ENCODE measurements around the gene CACNA1C. TPM values are rescaled to one million over a fixed set of nuclear protein-coding genes. Genes with fewer than 3 reads are reported as not detected.

Gene CACNA1C
- total and polyA plus RNA-seq, 2 donors (not counting 1 experiment from before 2014, with no cell fraction given), result 0.01 to 0.02 TPM

- Histone ChIP-seq H3K36me3 (replicated peaks in 1 of 2; ENCODE audit: control extremely low read depth in 1 of 2, control insufficient read depth in 1 of 2, extremely low read depth in 1 of 2, insufficient read depth in 2 of 2, low read length in 1 of 2) (no peaks in the 10 kb centered on the region), H3K27me3 (replicated peaks in 1 of 4; ENCODE audit: control extremely low read depth in 1 of 4, control insufficient read depth in 3 of 4, insufficient read depth in 4 of 4, low read length in 3 of 4) (peaks cover 0 to 3% (median 1%) of the 10 kb centered on the region in 4 experiments), H3K9ac (ENCODE audit: low read length) (no peak overlapping the region), H4K20me1 (ENCODE audit: control insufficient read depth, insufficient read depth, low read length, poor library complexity, severe bottlenecking) (no peaks in the 10 kb centered on the region), H3K4me2 (replicated peaks; ENCODE audit: low read depth, low read length, poor library complexity, severe bottlenecking) (no peak overlapping the region), H3K79me2 (ENCODE audit: control insufficient read depth, insufficient read depth, low read length) (no peaks in the 10 kb centered on the region), H2AFZ (ENCODE audit: insufficient read depth, low read depth, low read length, poor library complexity, severe bottlenecking) (no peak overlapping the region), H3K4me3 (ENCODE audit: control extremely low read depth in 1 of 5, extremely low read depth in 1 of 5, insufficient read depth in 1 of 5, low read depth in 2 of 5, low read length in 4 of 5) (no peak overlapping the region), H3K4me1 (ENCODE audit: control insufficient read depth in 2 of 2, insufficient read depth in 2 of 2, low read length in 2 of 2) (no peaks in the 10 kb centered on the region), H3K9me3 (ENCODE audit: control extremely low read depth in 1 of 3, control insufficient read depth in 2 of 3, insufficient read depth in 1 of 3, low read length in 2 of 3) (no peaks in the 10 kb centered on the region), H3K27ac (ENCODE audit: low read length in 2 of 2) (no peak overlapping the region)
- Mint-ChIP-seq H3K27me3 (peaks cover 48% of the 10 kb centered on the region), H3K4me3 (no peak overlapping the region), H3K27ac (no peak overlapping the region), H3K9me3 (ENCODE audit: insufficient read depth) (no peaks in the 10 kb centered on the region), H3K4me1 (no peaks in the 10 kb centered on the region)
- ChIA-PET POLR2A (no interaction called here), CTCF (no interaction called here)
- intact Hi-C loops (cut with micrococcal nuclease), result no loop called here
- DNase-seq (no peak), ATAC-seq (ENCODE audit: low read depth) (no peak)
- 92% methylated on average over 15 of the region's 15 CpGs for WGBS (ENCODE audit: insufficient coverage)
- TF ChIP-seq CTCF (IDR thresholded peaks at IDR 0.05) (no peak), EZH2 (IDR thresholded peaks at IDR 0.05; ENCODE audit: borderline replicate concordance, insufficient read depth, low read depth, low read length, poor library complexity, severe bottlenecking) (no peak)
Measured at GRCh38 chr12:2638273-2639019, 585.7 kb downstream of the CACNA1C start.

- peaks cover 0 to 3% (median 1%) of the 10 kb centered on the region in 4 experiments for H3K27me3 ChIP-seq (replicated peaks in 1 of 4; ENCODE audit: control extremely low read depth in 1 of 4, control insufficient read depth in 3 of 4, insufficient read depth in 4 of 4, low read length in 3 of 4)
- DNase-seq (no peak), ATAC-seq (ENCODE audit: low read depth) (no peak)
- no peak overlapping the region for H3K4me3 ChIP-seq (ENCODE audit: control extremely low read depth in 1 of 5, extremely low read depth in 1 of 5, insufficient read depth in 1 of 5, low read depth in 2 of 5, low read length in 4 of 5)
- 97% methylated on average over 8 of the region's 10 CpGs for WGBS (ENCODE audit: insufficient coverage)
- no peaks in the 10 kb centered on the region for H3K4me1 Mint-ChIP-seq
- intact Hi-C loops (cut with micrococcal nuclease), result no loop called here
- no peaks in the 10 kb centered on the region for H3K9me3 ChIP-seq (ENCODE audit: control extremely low read depth in 1 of 3, control insufficient read depth in 2 of 3, insufficient read depth in 1 of 3, low read length in 2 of 3)
- no peak overlapping the region for H2AFZ ChIP-seq (ENCODE audit: insufficient read depth, low read depth, low read length, poor library complexity, severe bottlenecking)
- ChIA-PET CTCF (no interaction called here), POLR2A (no interaction called here)
- no peak overlapping the region for H3K9ac ChIP-seq (ENCODE audit: low read length)
- no peaks in the 10 kb centered on the region for H3K79me2 ChIP-seq (ENCODE audit: control insufficient read depth, insufficient read depth, low read length)
- H3K4me3 Mint-ChIP-seq, result no peak overlapping the region
- H3K4me2 ChIP-seq (replicated peaks; ENCODE audit: low read depth, low read length, poor library complexity, severe bottlenecking), result no peak overlapping the region
- TF ChIP-seq EZH2 (IDR thresholded peaks at IDR 0.05; ENCODE audit: borderline replicate concordance, insufficient read depth, low read depth, low read length, poor library complexity, severe bottlenecking), result no peak
- TF ChIP-seq CTCF (IDR thresholded peaks at IDR 0.05), result no peak
- peaks cover 51% of the 10 kb centered on the region for H3K27me3 Mint-ChIP-seq
- no peaks in the 10 kb centered on the region for H3K4me1 ChIP-seq (ENCODE audit: control insufficient read depth in 2 of 2, insufficient read depth in 2 of 2, low read length in 2 of 2)
- no peaks in the 10 kb centered on the region for H4K20me1 ChIP-seq (ENCODE audit: control insufficient read depth, insufficient read depth, low read length, poor library complexity, severe bottlenecking)
- no peak overlapping the region for H3K27ac ChIP-seq (ENCODE audit: low read length in 2 of 2)
- no peak overlapping the region for H3K27ac Mint-ChIP-seq
- no peaks in the 10 kb centered on the region for H3K9me3 Mint-ChIP-seq (ENCODE audit: insufficient read depth)
- H3K36me3 ChIP-seq (replicated peaks in 1 of 2; ENCODE audit: control extremely low read depth in 1 of 2, control insufficient read depth in 1 of 2, extremely low read depth in 1 of 2, insufficient read depth in 2 of 2, low read length in 1 of 2), result no peaks in the 10 kb centered on the region
Measured at GRCh38 chr12:2639020-2639298, 586.2 kb downstream of the CACNA1C start.

Data from B cell (primary cell).